Fibroblast of pulmonary artery (primary cell): ENCODE results near the gene GNAI1.

ENCODE experiments used
- DNase-seq: peaks from one replicate; pipeline ENCODE4 v3.0.0-alpha.2; 2010; ENCODE audit warnings: low read depth
- H3K4me3 ChIP-seq: replicated peaks from 2 replicates; pipeline ENCODE4 v1.5.1; 2011; ENCODE audit warnings: low read depth, mild to moderate bottlenecking, control low read depth, low read length, moderate library complexity
- CTCF ChIP-seq: IDR thresholded peaks from 2 replicates; pipeline ENCODE4 v1.5.1; 2011; ENCODE audit warnings: mild to moderate bottlenecking, control low read depth, low read length, inconsistent platforms; ENCODE audit errors: missing control alignments

The GNAI1 gene

GRCh38 chr7:80206763-80207162 lies 72.1 kb downstream of the GNAI1 start:
- DNase-seq: no peak
- TF ChIP-seq CTCF: no peak
- no peak overlapping the region for H3K4me3 ChIP-seq

DNA sequence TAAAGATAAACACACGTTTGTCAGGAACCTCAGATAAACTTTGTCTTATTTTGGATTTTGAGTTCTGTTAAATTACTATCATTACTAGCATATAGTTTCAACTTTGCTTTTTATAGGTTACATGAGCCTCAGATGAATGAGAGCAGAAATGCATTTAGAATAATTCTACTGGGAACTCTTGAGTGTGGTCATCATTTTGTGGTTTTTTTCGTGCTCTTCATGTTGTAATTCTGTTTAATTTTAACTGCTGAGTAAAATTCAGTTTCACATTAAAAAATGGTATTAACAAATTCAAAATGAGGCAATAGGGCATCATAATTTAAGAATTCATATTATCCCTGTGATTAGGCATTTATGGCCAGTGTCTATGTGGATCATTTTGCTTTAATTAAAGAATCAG lies 72.9 kb downstream of the GNAI1 start:
- no peak for TF ChIP-seq CTCF
- no peak for DNase-seq
- no peak overlapping the region for H3K4me3 ChIP-seq

DNA sequence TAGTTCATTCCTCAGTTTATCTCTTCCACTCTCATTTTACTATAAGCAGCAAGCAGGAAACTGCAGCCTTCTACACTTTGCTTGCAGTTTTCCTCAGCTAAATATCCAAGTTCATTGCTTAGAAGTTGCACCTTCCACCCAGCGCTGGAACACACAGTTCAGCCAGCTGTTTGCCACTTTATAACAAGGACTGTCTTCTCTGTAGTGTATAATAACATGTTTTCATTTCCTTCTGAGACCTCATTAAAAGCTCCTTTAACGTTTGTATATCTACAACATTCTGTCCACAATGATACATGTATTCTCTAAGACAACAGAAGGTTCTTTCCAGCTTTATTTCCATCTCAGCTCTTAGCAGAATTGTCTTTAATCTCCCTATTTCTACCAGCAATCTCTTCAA lies 74.1 kb downstream of the GNAI1 start:
- DNase-seq: no peak
- H3K4me3 ChIP-seq: no peak overlapping the region
- no peak for TF ChIP-seq CTCF

DNA sequence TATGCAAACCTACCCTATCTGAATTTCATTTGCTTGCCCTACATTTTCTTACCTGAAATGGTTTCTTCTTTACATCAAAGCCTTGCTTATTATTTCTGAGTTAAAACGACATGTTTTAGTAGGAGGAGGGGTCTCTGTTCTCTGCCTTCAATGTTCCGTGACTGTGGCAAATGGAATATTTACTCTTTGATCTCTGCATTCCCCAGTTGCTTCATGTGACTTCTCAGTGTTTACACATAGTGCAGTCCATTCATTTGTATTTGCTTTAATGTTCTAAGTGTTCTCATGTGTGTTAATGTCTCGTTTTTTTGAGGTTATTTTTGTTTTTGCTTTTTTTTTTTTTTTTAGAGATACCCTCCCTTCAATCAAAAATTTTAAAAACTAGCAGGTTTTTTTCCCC lies 75.8 kb downstream of the GNAI1 start:
- no peak for TF ChIP-seq CTCF
- no peak overlapping the region for H3K4me3 ChIP-seq
- no peak for DNase-seq

DNA sequence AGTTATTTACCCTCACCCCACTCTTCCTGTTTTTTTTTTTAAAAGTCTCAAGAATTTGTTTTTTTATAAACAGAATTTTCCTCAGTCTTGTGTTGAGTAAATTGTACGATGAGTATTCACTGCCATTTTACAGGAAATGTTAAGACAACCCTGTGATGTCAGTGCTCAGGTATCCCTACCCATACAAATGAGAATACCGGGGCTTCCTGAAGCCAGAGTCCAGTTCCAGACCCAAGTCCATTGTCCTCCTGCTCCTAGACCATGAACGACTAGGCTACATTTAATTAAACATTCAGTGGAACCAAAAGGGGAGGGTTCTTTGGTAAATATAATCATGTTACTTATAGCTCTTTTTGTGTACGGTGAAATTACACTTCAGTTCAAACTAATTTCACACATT lies 79.2 kb downstream of the GNAI1 start:
- no peak for DNase-seq
- TF ChIP-seq CTCF: no peak

DNA sequence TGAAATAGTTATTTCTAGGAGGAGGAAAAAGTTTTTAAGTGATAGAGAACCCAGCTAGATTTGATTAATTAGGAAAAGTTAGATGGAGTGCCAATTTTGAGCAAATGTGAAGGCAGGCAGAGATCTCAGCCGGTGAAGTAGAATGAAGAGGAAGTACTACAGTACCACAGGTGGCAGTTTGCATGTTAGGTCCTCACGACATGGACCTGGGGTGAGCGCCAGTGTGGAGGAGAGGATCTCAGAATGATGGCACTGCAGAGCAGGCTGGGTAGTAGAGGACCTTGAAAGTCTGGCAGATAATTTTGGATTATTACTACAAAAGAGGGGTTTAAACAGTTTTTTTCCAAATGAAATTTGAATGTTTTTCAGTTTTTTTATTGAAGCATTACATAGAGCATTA lies 81.1 kb downstream of the GNAI1 start:
- H3K4me3 ChIP-seq: no peak overlapping the region
- TF ChIP-seq CTCF: no peak
- no peak for DNase-seq

More for the DNA sequence above, 79.2 kb downstream of the GNAI1 start:
- H3K4me3 ChIP-seq: no peak overlapping the region

GRCh38 chr7:80216996-80217842 lies 82.6 kb downstream of the GNAI1 start:
- DNase-seq: no peak
- no peak overlapping the region for H3K4me3 ChIP-seq
- no peak for TF ChIP-seq CTCF
